Ascending aorta (tissue), 2 donors: ENCODE data around the gene PLS3. TPM values are rescaled to one million over a fixed set of nuclear protein-coding genes. Genes with fewer than 3 reads are reported as not detected.

ENCODE experiments used
- DNase-seq, 2 donors: peaks; one replicate each; pipeline ENCODE4 v3.0.0-alpha.2; 2019; ENCODE audit warnings: low spot score in 2 of 2
- H3K27ac ChIP-seq, 2 donors: fragments of 200-600 bp; sonication (generic); one replicate each; pipeline ENCODE4 v1.5.1; 2016 to 2017; ENCODE audit warnings: mild to moderate bottlenecking in 1 of 2
- H3K27me3 ChIP-seq: fragments of 200-600 bp; sonication (generic); one replicate; pipeline ENCODE4 v1.5.1; 2017
- H3K36me3 ChIP-seq, 2 donors: fragments of 200-600 bp; sonication (generic); one replicate each; pipeline ENCODE4 v1.5.1; 2016
- H3K4me1 ChIP-seq, 2 donors: fragments of 200-600 bp; sonication (generic); one replicate each; pipeline ENCODE4 v1.5.1; 2016 to 2017; ENCODE audit warnings: mild to moderate bottlenecking in 1 of 2
- H3K4me3 ChIP-seq, 2 donors: fragments of 200-600 bp; sonication (generic); one replicate each; pipeline ENCODE4 v1.5.1; 2016 to 2017; ENCODE audit warnings: mild to moderate bottlenecking in 1 of 2
- H3K9me3 ChIP-seq, 2 donors: fragments of 200-600 bp; sonication (generic); one replicate each; pipeline ENCODE4 v1.5.1; 2016
- intact Hi-C: fragments of 100-400 bp; cut with DNase I; formaldehyde crosslinking; loops from one replicate; pipeline ENCODE4 v1.15.1; 2023
- total RNA-seq: library from RNA; depleted of rRNA; stranded (reverse); fragments of >200 nt; gene quantifications from one replicate; pipeline ENCODE4 v1.1.0, GENCODE V29; 2016
- TF ChIP-seq, protein P1 (sequence below), 3 experiments: fragments of 200-600 bp in 2 of 3; fragments of 450-650 bp in 1 of 3; sonication (generic) in 2 of 3; IDR thresholded peaks; one replicate each; pipeline ENCODE4 v1.5.1; 2016 to 2019; ENCODE audit warnings: antibody characterized with exemption in 3 of 3, mild to moderate bottlenecking in 1 of 3, moderate library complexity in 1 of 3

PLS3 gene
- total RNA-seq, 1 donor from 2014 or later, result 155 TPM

DNA sequence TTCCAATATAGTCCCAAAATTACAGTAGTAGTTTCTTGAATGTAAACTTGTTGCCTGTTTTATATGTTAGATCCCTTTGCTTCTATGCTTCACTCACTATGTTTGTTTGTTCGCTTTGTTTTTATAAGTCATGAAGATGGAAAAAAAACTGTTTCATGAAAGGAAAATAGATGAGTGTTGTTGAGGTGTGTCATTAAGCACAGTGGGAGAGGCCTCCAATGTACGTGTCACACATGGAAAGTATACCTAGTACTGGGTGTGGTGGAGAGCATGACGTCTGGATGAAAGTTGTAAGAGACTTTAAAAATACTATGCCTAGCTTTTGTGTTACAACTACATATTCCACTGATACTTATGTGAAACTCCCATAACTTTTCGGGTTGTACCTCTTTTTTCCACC is 28.4 kb downstream of the PLS3 start:
- intact Hi-C loops, result no loop called here
- Histone ChIP-seq H3K36me3 (no peaks in the 10 kb centered on the region), H3K9me3 (no peaks in the 10 kb centered on the region), H3K27me3 (no peaks in the 10 kb centered on the region), H3K27ac (peak overlapping the region; percentile 74 to 81), H3K4me3 (peak overlapping the region in 1 of 2 donors; percentile 39), H3K4me1 (peaks cover 0 to 4% of the 10 kb centered on the region in 2 donors)
- DNase-seq, result no peak
- TF ChIP-seq, protein P1, sequence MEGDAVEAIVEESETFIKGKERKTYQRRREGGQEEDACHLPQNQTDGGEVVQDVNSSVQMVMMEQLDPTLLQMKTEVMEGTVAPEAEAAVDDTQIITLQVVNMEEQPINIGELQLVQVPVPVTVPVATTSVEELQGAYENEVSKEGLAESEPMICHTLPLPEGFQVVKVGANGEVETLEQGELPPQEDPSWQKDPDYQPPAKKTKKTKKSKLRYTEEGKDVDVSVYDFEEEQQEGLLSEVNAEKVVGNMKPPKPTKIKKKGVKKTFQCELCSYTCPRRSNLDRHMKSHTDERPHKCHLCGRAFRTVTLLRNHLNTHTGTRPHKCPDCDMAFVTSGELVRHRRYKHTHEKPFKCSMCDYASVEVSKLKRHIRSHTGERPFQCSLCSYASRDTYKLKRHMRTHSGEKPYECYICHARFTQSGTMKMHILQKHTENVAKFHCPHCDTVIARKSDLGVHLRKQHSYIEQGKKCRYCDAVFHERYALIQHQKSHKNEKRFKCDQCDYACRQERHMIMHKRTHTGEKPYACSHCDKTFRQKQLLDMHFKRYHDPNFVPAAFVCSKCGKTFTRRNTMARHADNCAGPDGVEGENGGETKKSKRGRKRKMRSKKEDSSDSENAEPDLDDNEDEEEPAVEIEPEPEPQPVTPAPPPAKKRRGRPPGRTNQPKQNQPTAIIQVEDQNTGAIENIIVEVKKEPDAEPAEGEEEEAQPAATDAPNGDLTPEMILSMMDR (IDR thresholded peaks at IDR 0.05), result no peak

DNA sequence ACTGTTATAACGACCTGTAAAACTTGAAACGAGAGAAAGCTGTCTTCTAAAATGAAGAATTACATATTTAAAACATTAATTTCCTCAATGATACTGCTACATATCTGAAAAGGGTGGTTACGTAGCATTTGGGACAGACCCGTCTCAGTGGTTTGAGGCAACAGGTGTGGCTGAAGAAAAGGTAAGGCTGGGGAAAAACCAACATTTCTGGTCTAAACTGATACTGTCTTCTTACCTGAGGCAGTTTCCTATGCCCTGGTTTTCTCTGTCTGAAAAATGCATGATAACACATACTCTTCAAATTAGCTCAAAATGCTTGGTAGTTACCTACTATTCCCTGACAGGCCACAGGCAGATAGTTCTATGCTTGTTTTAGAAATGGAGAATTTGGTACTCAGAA is 30.4 kb downstream of the PLS3 start:
- Histone ChIP-seq H3K4me1 (peaks cover 0 to 4% of the 10 kb centered on the region in 2 donors), H3K27ac (peak overlapping the region; percentile 74 to 81), H3K36me3 (no peaks in the 10 kb centered on the region), H3K9me3 (no peaks in the 10 kb centered on the region), H3K27me3 (no peaks in the 10 kb centered on the region), H3K4me3 (peak overlapping the region in 1 of 2 donors; percentile 60)
- intact Hi-C loops, result no loop called here
- TF ChIP-seq, protein P1 (IDR thresholded peaks at IDR 0.05), result no peak
- DNase-seq, result no peak

DNA sequence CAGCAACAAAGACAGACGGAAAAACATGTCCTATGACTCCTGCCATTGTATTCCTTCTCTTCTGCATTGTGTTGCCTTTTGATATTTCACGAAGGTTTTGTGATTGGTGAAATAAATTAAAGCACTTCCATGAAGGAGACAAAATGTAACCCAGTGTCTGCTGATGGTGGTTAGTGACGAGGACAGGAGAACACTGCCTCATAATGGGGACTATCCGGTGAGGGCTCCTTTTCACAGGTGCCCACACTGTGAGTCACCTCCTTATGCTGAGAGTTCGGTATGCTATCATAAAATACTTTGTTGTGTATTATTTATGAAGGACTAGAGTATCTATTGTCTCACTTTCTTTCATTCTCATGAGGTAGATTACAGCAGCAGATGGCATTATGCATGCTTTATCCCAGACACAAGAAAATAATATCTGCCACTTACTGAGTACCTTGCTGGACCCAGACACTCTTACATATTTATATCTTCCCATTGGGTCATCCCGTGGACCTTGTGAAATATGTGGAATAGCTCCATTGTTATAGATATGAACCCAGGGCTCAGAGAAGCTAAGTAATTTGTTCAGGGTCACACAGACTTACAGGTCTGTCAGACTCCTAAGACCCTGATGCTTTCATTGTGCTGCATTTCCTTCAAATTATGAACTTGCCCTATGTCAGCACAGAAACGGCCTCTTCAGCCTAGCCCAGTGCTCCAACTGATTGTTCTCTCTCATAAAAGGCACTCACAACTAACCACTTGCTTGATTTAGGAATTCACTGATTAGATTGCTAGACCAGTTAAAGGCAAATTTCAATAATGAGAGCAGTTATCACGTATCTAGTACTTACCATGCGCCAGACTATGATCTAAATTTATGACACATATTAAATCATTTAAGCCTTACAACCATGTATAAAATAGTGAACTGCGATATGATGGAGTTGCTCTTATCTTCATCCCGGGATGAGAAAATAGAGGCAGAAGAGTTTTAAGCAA is 31.2 kb downstream of the PLS3 start:
- Histone ChIP-seq H3K27me3 (no peaks in the 10 kb centered on the region), H3K9me3 (no peaks in the 10 kb centered on the region), H3K36me3 (no peaks in the 10 kb centered on the region), H3K4me3 (peak overlapping the region; percentile 19 to 60), H3K4me1 (peaks cover 0 to 4% of the 10 kb centered on the region in 2 donors), H3K27ac (peak overlapping the region; percentile 74 to 81)
- TF ChIP-seq, protein P1 (IDR thresholded peaks at IDR 0.05), result no peak
- no peak for DNase-seq
- intact Hi-C loops, result no loop called here

DNA sequence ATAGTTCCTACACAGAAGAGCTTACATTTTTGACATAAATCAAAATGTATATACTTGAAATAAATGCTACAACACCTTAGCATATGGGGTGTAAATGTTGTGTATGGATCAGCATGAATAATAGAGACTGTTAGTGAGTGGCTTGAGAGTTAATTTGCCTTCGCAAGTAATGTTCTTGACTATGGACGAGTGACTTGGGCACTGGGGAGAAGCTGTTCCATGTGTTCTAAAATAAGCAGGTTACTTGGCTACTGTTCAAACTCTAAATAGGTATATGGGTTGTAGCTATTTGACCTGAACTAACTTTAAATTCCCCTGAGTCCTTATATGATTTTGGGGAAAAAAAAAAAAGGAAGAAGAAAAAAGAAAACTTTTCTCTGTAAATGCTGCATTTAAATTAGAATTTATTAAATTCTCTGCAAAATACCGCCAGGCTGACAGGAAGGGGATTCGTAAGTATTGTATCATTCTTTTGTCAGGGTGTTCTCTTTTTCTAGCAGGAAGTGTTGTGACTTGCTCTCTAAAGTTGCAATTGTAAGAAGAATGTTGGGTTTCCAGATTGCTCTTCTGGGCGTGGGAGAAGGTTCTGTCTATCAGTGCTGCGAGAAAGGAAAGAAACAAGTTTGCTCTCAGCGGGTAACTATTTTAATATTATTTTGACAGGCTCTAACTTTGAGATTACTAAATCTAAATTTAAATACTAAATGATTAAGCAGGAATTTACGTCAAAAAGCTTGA is 32.2 kb downstream of the PLS3 start:
- H3K36me3 ChIP-seq, result no peaks in the 10 kb centered on the region
- peaks cover 0 to 4% of the 10 kb centered on the region in 2 donors for H3K4me1 ChIP-seq
- TF ChIP-seq, protein P1 (IDR thresholded peaks at IDR 0.05), result no peak
- intact Hi-C loops, result no loop called here
- no peaks in the 10 kb centered on the region for H3K9me3 ChIP-seq
- DNase-seq, result no peak
- peak overlapping the region in 1 of 2 donors; percentile 60 for H3K4me3 ChIP-seq
- no peaks in the 10 kb centered on the region for H3K27me3 ChIP-seq
- H3K27ac ChIP-seq, result peak overlapping the region; percentile 74 to 81

DNA sequence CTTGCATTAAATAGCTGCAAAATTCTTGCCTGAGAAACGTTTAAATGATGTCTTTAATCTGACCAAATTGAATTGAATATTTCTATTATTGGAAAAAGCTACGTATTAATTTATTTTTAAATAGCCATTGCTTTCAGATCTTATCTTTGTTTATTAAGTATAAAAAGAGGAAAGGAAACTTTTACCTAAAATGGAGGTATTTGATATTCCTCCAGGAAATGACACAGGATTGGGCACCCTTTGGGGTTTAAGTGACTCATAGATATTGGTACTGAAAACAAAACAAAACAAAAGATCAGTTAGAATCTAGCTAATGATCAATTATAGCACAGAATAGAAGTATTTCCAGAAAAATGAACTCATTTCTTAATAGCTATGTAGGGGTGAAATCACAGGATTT is 34.1 kb downstream of the PLS3 start:
- intact Hi-C loops, result loop anchor here (5.0 kb wide), 1 partner anchor 37 kb away; no protein-coding TSS in a partner anchor
- DNase-seq, result no peak
- H3K4me1 ChIP-seq, result no peaks in the 10 kb centered on the region
- TF ChIP-seq, protein P1 (IDR thresholded peaks at IDR 0.05), result no peak
- peak overlapping the region in 1 of 2 donors; percentile 60 for H3K4me3 ChIP-seq
- peaks cover 2% of the 10 kb centered on the region for H3K27me3 ChIP-seq
- H3K36me3 ChIP-seq, result no peaks in the 10 kb centered on the region
- H3K9me3 ChIP-seq, result no peaks in the 10 kb centered on the region
- H3K27ac ChIP-seq, result peak overlapping the region; percentile 74 to 81
